Camera-type eye (tissue), 1 donor: ENCODE data around the gene RUBCNL. TPM values are rescaled to one million over a fixed set of nuclear protein-coding genes. Genes with fewer than 3 reads are reported as not detected.

Source experiments
- total RNA-seq: library from RNA; depleted of rRNA; stranded (reverse); fragments of >200 nt; gene quantifications from one replicate; pipeline ENCODE4 v1.2.3, GENCODE V29; 2014

Gene RUBCNL
- total RNA-seq = 7.3 TPM

GRCh38 chr13:46387064-46387851 lies at the start of gene RUBCNL:
Gene RUBCNL (minus strand): TSS chr13:46387252. CDS start chr13:46372475, 14,777 bp downstream.

Other genes starting within 250 kb of the RUBCNL start
- 13.7 TPM for gene LCP1, start 205.1 kb downstream of the RUBCNL start, total RNA-seq
- gene LRRC63, start 175.3 kb downstream of the RUBCNL start, total RNA-seq = 0.60 TPM
- 38.0 TPM for gene LRCH1, start 165.9 kb upstream of the RUBCNL start, total RNA-seq